Muscle of leg (tissue), 11 donors: ENCODE data around the gene BAZ1A. TPM values are rescaled to one million over a fixed set of nuclear protein-coding genes. Genes with fewer than 3 reads are reported as not detected.
A peak's percentile ranks its signal among the peaks of the same experiment; 100 is the strongest.

Source experiments
- DNase-seq: peaks from one replicate; pipeline ENCODE4 v3.0.0; 2013
- H3K27ac ChIP-seq: one replicate; pipeline ENCODE4 v1.5.1; 2013; ENCODE audit warnings: mild to moderate bottlenecking, low read length, control low read depth
- H3K27me3 ChIP-seq: one replicate; pipeline ENCODE4 v1.6.1; 2013; ENCODE audit warnings: low read length; ENCODE audit not compliant: control insufficient read depth, insufficient read depth
- H3K36me3 ChIP-seq: one replicate; pipeline ENCODE4 v1.6.1; 2013; ENCODE audit warnings: low read length; ENCODE audit not compliant: control insufficient read depth, insufficient read depth
- H3K4me1 ChIP-seq: one replicate; pipeline ENCODE4 v1.6.1; 2013; ENCODE audit warnings: low read length; ENCODE audit not compliant: control insufficient read depth, insufficient read depth
- H3K4me3 ChIP-seq: one replicate; pipeline ENCODE4 v1.5.1; 2013; ENCODE audit warnings: low read length, control low read depth
- H3K9me3 ChIP-seq: replicated peaks from 2 replicates; pipeline ENCODE4 v1.6.1; 2013; ENCODE audit warnings: low read depth, low read length; ENCODE audit not compliant: control insufficient read depth
- WGBS: methylation state at CpG from one replicate; pipeline ENCODE4 v1.1.5; 2013; ENCODE audit warnings: missing lambda C conversion rate; ENCODE audit not compliant: insufficient coverage; 5-methylcytosine and 5-hydroxymethylcytosine counted together
- polyA plus RNA-seq, 8 donors: library from polyadenylated mRNA; unstranded; fragments of 120-200 nt; gene quantifications; one replicate each; pipeline versions ENCODE4 v1.2.1 to v1.2.3, GENCODE V29; 2013; ENCODE audit warnings: inconsistent platforms in 1 of 8, low replicate concordance in 1 of 8; ENCODE audit not compliant: insufficient read length in 8 of 8, insufficient read depth in 1 of 8
- total RNA-seq: library from RNA; stranded (reverse); fragments of 120-200 nt; gene quantifications from one replicate; pipeline ENCODE4 v1.2.4, GENCODE V29; 2013

BAZ1A gene
- total and polyA plus RNA-seq, 9 donors: 14.7 to 27.8 (median 19.1) TPM

GRCh38 chr14:34732802-34733201 is 142.4 kb downstream of the BAZ1A start:
- no peaks in the 10 kb centered on the region for H3K9me3 ChIP-seq
- H3K4me3 ChIP-seq: no peak overlapping the region
- no peaks in the 10 kb centered on the region for H3K27me3 ChIP-seq
- no peak overlapping the region for H3K27ac ChIP-seq
- no peaks in the 10 kb centered on the region for H3K4me1 ChIP-seq
- no peak for DNase-seq
- no peaks in the 10 kb centered on the region for H3K36me3 ChIP-seq
- 52% methylated on average over 2 of the region's 4 CpGs for WGBS

DNA sequence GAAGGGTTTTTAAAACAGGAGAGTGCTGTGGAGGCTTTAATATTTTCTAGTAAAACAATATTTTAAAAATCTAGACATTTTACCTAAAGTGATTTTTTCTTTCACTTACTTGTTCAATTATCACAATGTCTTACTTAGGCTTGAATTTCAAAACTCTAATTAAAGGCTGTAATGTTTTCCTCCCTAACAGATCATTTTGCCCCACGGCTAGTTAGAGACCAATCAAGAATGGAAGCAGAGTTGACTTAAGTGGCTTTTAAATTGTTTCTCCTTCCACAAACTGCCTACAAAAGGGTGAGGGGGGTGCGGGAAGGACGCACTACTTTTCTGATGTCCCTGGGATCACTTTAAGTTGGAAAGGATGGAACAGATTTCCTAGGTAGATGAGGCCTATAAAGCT is 151.3 kb downstream of the BAZ1A start:
- Histone ChIP-seq H3K4me3 (no peak overlapping the region), H3K27me3 (no peaks in the 10 kb centered on the region), H3K27ac (no peak overlapping the region), H3K4me1 (peaks cover 7% of the 10 kb centered on the region), H3K36me3 (no peaks in the 10 kb centered on the region), H3K9me3 (no peaks in the 10 kb centered on the region)
- no peak for DNase-seq
- no CpG with 5 or more reads among the region's 3 CpGs for WGBS

DNA sequence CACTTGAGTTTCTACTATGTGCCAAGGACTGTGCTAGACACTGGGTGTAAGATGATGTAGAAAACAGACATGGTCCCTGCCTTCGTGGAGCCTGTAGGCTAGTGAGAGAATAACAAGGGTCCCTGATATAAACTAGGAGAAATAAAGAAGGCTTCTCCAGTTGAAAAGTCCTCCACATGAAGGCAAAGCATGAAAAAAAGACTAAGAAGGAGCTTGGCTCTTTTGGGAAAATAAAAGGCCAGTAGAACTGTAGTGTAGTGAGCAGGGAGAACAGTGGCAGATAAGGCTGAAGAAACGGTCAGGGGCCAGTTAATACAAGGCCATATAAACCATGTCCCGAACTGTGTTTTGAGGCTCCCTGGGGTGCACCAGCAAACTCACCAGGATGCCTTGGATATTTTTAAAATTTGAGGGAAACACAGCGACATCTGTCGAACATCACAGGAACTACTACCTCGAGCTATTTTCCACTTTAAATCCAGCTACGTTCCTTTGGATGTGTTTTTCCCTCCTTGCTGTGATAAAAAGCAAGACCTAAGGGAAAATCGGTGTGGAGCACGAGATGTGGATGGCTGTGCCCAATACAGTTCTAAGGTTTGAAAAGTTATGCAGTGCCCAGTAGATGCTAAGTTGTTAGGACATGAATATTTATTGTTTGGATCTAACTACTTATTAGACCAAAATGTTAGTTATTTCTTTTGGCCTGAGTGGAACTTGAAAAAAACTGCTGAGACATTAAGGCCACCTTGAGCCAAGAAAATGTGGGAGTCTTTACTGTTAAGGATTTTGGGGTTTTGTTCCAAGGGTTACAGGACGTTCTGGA is 152.2 kb downstream of the BAZ1A start:
- WGBS: 7% methylated on average over 3 of the region's 10 CpGs
- Histone ChIP-seq H3K4me3 (no peak overlapping the region), H3K4me1 (peaks cover 7% of the 10 kb centered on the region), H3K27ac (no peak overlapping the region), H3K27me3 (no peaks in the 10 kb centered on the region), H3K9me3 (no peaks in the 10 kb centered on the region), H3K36me3 (no peaks in the 10 kb centered on the region)
- DNase-seq: peak; percentile 73

GRCh38 chr14:34721129-34721528 is 154.0 kb downstream of the BAZ1A start:
- Histone ChIP-seq H3K4me1 (peaks cover 7% of the 10 kb centered on the region), H3K4me3 (no peak overlapping the region), H3K9me3 (no peaks in the 10 kb centered on the region), H3K36me3 (no peaks in the 10 kb centered on the region), H3K27me3 (no peaks in the 10 kb centered on the region), H3K27ac (no peak overlapping the region)
- WGBS: no CpG with 5 or more reads among the region's 2 CpGs
- no peak for DNase-seq

DNA sequence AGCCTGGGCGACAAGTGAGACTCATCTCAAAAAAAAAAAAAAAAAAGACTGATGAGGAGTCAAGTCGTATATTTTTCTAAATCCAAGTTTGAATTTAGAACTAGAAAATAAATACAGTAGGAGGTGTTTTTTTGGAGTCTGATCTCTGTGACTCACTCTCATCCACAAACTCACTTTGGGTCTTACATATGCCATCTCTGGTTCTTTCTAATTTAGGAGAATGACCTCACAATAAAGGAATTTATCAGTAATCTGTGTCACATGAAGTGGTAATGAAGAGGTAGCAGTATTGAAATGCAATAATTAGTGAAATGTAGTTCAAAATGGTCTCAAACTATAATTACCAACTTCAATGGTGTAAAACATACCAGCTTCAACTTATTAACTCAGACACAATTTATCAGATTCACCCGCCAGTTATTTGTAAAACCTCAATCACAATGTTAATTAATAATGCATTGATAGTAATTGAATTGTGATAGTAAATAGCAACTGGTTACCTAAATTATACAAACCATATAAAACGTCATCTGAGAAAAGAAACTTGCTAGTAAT is 156.3 kb downstream of the BAZ1A start:
- no peak for DNase-seq
- Histone ChIP-seq H3K4me1 (peaks cover 11% of the 10 kb centered on the region), H3K4me3 (no peak overlapping the region), H3K36me3 (no peaks in the 10 kb centered on the region), H3K9me3 (no peaks in the 10 kb centered on the region), H3K27me3 (no peaks in the 10 kb centered on the region), H3K27ac (no peak overlapping the region)
- no CpG with 5 or more reads among the region's 4 CpGs for WGBS

DNA sequence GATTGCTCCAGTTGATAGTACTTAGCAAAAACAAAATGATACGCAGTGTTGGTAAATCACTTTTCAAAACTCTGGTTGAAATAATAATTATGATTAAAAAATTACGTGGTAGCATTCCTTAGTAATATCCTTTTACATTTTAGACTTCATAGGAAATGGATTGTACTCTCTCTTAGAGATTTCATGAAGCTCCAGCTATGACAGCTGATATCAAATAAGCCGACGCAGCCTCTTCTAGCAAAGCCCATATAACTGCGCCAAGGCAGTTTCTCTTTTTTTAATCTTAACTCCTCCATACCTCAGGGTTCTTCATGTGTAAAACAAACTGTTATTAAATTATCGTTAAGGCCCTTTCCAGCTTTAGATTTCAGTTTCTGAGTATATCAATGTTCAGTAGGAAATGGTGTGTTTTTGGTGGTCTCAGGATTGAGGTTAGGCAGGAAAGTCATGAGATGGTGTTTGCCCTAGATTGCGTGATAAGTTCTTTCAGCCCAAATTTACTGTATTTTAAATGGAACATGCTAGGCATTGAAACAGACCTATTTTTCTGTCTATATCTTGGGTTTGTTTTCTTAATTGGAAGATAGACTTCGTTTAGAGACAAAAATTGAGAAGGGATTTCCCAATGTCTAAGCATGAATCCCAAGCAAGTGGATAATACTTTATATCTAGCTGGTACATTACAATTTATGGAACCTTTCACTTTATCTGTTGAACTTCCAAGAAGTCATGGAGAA is 159.9 kb downstream of the BAZ1A start:
- peak overlapping the region; percentile 85 for H3K27ac ChIP-seq

DNA sequence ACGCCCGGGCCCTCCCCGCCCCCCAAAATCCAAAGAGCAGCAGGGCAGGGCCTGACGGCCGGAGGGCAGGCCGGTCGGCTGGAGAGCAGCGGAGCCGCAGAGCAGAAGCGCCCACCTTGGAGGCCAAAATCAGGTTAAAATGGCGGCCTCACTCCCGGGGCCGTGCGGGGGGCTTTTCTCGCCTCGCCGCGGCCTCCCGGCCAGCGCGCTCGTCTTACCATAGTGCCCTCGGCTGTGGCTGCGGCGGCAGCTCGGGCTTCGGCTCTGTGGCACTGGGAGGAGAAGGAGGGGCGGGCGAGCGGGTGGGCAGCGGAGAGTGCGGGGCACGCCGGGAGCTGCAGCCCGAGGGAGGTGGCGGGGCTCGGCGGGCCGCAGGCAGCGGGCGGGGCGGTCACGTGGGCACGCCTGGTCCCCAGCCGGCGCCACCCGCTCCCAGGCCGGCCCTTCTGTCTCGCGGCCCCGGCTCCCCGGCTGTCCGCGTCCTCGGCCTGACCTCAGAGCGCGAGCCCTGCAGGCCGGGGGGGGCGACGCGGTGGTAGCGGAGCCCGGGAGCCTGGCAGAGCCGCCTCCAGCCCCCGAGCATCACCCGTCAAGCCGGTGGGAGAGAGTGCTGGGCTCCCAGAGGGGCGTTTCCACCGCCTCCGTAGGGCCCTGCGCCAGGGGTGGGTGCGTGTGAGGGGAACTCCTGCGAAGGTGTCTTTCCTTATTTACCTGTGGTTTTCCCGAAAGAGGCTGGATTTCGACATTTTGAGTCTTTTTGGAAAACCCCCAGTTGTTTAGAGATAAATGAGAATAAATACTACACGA is 160.6 kb downstream of the BAZ1A start, which contains the start of gene CFL2:
CFL2 (minus strand) TSS at position 274 of the 807 bp plus-strand sequence; CDS start at position 221, 53 bp downstream.
- H3K4me1 ChIP-seq: peaks cover 7% of the 10 kb centered on the region
- H3K27ac ChIP-seq: peak within 1 kb of the TSS; percentile 96
- H3K4me3 ChIP-seq: peak within 1 kb of the TSS; percentile 86
- no peaks in the 10 kb centered on the region for H3K27me3 ChIP-seq
- under 1% methylated on average over 73 of the region's 76 CpGs for WGBS
- H3K36me3 ChIP-seq: peaks cover 8% of the 10 kb centered on the region
- no peaks in the 10 kb centered on the region for H3K9me3 ChIP-seq
- DNase-seq: peak; percentile 89

More for the DNA sequence above, 159.9 kb downstream of the BAZ1A start:
- H3K9me3 ChIP-seq: no peaks in the 10 kb centered on the region
- WGBS: 17% methylated on average over 2 of the region's 8 CpGs
- peaks cover 8% of the 10 kb centered on the region for H3K36me3 ChIP-seq
- H3K4me1 ChIP-seq: peaks cover 7% of the 10 kb centered on the region
- H3K4me3 ChIP-seq: peak overlapping the region; percentile 86
- peak; percentile 61 for DNase-seq
- H3K27me3 ChIP-seq: no peaks in the 10 kb centered on the region

- peak overlapping the region; percentile 96 for H3K27ac ChIP-seq
- H3K9me3 ChIP-seq: no peaks in the 10 kb centered on the region
- peak; percentile 89 for DNase-seq
- H3K27me3 ChIP-seq: no peaks in the 10 kb centered on the region
- WGBS: under 1% methylated on average over 18 of the region's 33 CpGs
- H3K4me1 ChIP-seq: peaks cover 10% of the 10 kb centered on the region
- peak overlapping the region; percentile 86 for H3K4me3 ChIP-seq
- peaks cover 10% of the 10 kb centered on the region for H3K36me3 ChIP-seq
These were observed 161.4 kb downstream of the BAZ1A start for GRCh38 chr14:34713681-34714319.

DNA sequence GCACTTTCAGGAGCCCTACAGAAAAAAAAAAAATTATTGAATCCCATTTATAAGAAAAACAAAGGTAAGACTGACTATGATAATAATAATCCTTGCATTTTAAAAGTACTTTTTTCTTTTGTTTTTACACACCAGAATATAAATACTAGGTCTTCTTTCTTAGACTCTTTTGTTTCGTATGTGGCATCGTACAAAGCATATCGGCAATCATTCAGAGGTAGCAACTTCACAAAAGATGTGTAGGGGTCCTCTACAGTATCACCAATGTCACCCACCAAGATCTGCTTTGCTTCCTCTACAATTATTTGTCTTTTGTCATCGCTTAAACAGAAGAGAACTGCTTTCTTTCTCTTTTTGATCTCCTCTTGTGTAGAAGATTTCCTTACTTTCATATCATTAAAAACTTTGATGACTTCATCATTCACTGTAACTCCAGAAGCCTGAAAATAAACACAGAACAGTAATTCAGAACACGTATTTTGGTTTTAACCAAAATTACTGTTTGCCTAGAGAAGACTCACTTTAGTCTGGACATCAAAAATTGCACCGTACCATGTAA is 162.0 kb downstream of the BAZ1A start:
- DNase-seq: no peak
- whole genome bisulfite sequencing: no CpG with 5 or more reads among the region's 6 CpGs
- peak overlapping the region; percentile 96 for H3K27ac ChIP-seq
- no peaks in the 10 kb centered on the region for H3K27me3 ChIP-seq
- no peaks in the 10 kb centered on the region for H3K9me3 ChIP-seq
- H3K4me1 ChIP-seq: peaks cover 14% of the 10 kb centered on the region
- peak overlapping the region; percentile 86 for H3K4me3 ChIP-seq
- peaks cover 10% of the 10 kb centered on the region for H3K36me3 ChIP-seq
